NCI-H345 (cell line): ENCODE data around the gene SNX10.

ENCODE experiments used
- DNase-seq: peaks from one replicate; lab custom pipeline; 2025; lab: John Stamatoyannopoulos, UW

Gene SNX10

GRCh38 chr7:26298472-26299058 is 6.9 kb downstream of the SNX10 start:
- no peak for DNase-seq

GRCh38 chr7:26305090-26305868 is 13.6 kb downstream of the SNX10 start:
- DNase-seq: no peak

GRCh38 chr7:26305869-26306665 is 14.4 kb downstream of the SNX10 start:
- DNase-seq: no peak

GRCh38 chr7:26306790-26307189 is 15.1 kb downstream of the SNX10 start:
- no peak for DNase-seq

- no peak for DNase-seq
Observed at GRCh38 chr7:26307226-26307625, 15.6 kb downstream of the SNX10 start.

- no peak for DNase-seq
Observed at GRCh38 chr7:26307791-26308190, 16.1 kb downstream of the SNX10 start.

- DNase-seq: no peak
Observed at GRCh38 chr7:26308551-26308950, 16.9 kb downstream of the SNX10 start.

GRCh38 chr7:26309089-26309488 is 17.4 kb downstream of the SNX10 start:
- DNase-seq: no peak

GRCh38 chr7:26311798-26312197 is 20.1 kb downstream of the SNX10 start:
- no peak for DNase-seq

- DNase-seq: no peak
Observed at GRCh38 chr7:26317211-26317610, 25.5 kb downstream of the SNX10 start.

- DNase-seq: no peak
Observed at GRCh38 chr7:26318921-26319320, 27.3 kb downstream of the SNX10 start.

- no peak for DNase-seq
Observed at GRCh38 chr7:26319636-26320035, 28.0 kb downstream of the SNX10 start.

GRCh38 chr7:26320878-26321277 is 29.2 kb downstream of the SNX10 start:
- no peak for DNase-seq

- no peak for DNase-seq
Observed at GRCh38 chr7:26321435-26321834, 29.8 kb downstream of the SNX10 start.

GRCh38 chr7:26326211-26326610 is 34.5 kb downstream of the SNX10 start:
- no peak for DNase-seq

- no peak for DNase-seq
Observed at GRCh38 chr7:26328498-26329390, 37.1 kb downstream of the SNX10 start.

GRCh38 chr7:26329520-26330255 is 38.0 kb downstream of the SNX10 start:
- no peak for DNase-seq

GRCh38 chr7:26331113-26331512 is 39.5 kb downstream of the SNX10 start:
- DNase-seq: no peak

GRCh38 chr7:26331789-26332188 is 40.1 kb downstream of the SNX10 start:
- no peak for DNase-seq

- DNase-seq: no peak
Observed at GRCh38 chr7:26332698-26333097, 41.0 kb downstream of the SNX10 start.

- no peak for DNase-seq
Observed at GRCh38 chr7:26334166-26334859, 42.7 kb downstream of the SNX10 start.
